Activated CD4-positive, alpha-beta T cell treated with anti-CD3 and anti-CD28 coated beads, Interleukin-2, amount 50 U/mL, for 4 hours (primary cell): ENCODE measurements around the gene PIGZ.

Source experiments
- DNase-seq, 2 experiments: peaks; one replicate each; pipeline ENCODE4 v3.0.0-alpha.2; 2020

Gene PIGZ

DNA sequence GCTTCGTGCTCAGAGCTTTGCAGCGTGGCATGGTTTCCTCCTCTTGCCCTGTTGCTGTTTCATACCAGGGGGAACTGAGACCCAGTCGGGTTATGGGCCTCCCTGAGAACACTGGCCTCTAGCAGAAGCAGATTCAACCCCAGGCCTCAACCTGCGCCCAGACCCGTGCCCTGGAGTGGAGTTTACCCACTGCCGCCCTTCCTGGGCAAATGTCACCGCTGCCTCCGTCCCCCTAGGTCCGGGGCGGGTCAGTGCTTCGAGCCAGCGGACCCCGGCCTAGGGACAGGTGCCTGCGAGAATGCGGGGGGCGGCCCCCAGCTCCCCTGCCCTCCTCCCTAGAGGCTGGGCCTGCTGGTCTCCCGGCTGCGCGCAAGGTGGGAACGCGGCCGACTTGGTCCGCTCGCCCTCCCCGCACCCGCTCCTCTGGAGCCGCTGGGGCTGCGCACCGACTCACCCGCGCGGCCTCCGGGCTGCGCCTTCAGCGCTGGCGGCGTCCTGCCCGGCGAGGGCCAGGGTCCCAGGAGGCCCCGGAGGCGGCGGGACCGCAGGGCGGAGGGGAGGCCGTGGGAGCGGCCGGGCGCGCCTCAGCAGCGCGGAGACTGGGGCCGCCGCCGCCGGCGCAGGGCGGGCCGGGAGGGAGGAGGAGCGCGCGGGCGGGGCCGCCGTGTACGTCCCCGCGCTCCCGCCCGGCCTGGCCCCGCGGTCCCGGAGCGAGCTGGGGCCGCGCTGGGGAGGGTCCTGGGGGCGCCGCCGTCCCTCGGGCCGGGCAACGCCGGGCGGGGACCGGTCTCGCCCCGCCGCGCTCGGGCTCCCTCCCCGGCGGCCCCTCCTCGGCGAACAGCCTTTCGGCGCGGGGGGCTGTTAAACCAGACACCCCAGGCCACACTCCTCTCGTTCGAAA lies at the start of gene PIGZ:
PIGZ (minus strand) TSS at position 601 of the 901 bp plus-strand sequence. CDS start 16,802 bp downstream, outside the sequence.
- DNase-seq: peak in 1 of 2 experiments; percentile 15

DNA sequence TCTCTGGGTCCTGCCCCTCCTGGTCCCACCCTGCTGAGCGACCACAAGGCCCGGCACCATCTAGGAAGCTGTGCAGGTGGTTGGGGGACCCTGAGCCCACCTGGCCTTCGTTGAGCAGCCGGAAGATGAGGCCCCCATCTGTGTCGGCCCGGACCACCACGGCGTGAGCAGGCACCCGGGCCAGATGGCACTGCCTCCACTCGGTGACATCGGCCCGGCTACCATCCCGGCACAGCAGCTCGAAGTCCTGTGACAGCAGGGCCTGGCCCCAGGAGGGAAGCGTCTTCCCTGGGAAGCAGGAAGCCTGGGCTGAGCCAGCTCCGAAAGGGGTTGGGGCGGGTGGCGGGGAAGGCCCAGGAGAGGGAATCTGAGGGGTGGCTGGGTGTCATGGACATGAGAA lies 48.4 kb upstream of the PIGZ start:
- DNase-seq: no peak

DNA sequence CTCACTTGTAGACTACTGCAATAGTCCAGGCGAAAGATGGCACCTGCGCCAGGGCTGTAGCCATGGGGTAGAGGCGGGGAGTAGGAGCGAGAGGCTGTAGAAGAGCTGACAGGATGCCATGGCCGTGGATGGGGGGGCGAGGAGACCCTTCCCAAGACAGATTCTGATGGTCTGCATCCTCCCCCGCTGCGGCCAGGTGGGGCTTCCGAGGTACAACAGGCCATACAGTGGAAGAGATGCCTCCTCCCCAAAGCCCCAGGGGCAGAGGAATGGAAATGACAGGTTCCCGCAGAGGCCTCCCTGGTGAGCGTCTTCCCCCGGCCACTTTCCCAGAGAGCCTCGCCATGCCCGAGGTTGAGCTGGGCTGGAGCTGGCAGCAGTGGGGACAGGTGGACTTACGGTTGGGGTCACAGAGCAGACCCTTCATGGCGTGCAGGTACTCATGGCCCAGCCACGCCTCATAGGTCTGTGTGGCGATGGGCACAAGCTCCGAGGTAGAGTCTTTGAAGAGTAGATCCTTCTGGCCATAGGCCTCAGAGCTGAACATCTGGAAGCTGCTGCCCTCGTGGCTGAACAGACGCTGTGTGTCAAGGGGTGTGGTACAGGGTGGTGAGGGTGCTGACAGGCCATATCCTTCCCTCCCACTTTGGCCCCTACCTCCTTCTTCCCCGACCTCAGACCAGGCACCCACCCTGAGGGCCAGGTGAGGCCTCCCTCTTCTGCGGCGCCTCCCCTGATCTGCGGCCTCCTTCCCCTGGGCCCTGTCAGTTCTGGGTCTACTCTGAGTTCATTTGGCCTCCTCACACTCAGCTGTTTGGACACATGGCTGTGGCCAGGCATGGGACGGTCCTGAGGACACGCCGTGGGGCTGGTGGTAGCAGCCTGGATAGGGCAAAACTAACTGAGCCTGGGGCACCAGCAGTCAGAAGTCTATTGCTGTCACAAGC lies 47.4 kb upstream of the PIGZ start:
- no peak for DNase-seq

GRCh38 chr3:197014942-197015575 lies 46.4 kb upstream of the PIGZ start:
- DNase-seq: no peak

GRCh38 chr3:197014024-197014423 lies 45.4 kb upstream of the PIGZ start:
- DNase-seq: no peak

GRCh38 chr3:197012540-197012883 lies 43.9 kb upstream of the PIGZ start:
- no peak for DNase-seq

DNA sequence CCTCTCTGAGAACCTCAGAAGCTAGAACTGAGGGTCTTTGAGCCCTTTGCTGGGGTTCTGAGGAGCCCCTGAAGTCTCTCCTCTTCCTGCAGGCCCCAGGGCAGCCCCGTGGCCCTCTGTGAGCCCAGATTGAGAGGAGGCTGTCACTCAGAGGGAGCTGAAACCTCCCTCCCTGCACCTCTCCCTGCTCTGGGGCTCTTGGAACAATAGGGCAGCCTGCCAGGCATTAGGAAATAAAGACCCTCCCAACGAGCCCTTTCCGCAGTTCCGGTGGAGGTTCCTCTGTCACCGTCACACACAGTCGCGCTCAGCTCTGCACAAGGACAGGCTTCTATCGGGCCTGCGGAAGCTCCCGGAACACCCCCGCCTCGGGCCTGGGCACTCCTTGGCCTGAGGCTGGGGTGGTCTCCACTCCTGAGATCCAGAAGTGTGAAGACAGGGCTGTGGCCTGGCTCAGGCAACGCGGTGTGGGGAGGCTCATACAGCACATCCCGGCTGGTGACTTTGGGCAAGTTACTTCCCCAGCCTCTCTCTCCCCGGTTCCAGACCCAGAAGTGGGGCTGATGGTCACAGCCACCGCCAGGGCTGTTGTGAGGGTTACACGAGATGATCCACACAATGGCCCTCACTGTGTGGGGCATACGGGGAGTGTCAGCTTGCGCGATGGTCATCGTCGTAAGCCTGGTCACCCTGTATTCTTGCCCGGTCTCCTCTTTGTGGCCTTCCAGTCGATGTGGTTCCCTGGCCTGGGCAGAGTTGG lies 43.3 kb upstream of the PIGZ start:
- no peak for DNase-seq

- no peak for DNase-seq
Observed at GRCh38 chr3:197010556-197011351, 42.1 kb upstream of the PIGZ start.

- no peak for DNase-seq
Observed at GRCh38 chr3:197009532-197010019, 40.9 kb upstream of the PIGZ start.

DNA sequence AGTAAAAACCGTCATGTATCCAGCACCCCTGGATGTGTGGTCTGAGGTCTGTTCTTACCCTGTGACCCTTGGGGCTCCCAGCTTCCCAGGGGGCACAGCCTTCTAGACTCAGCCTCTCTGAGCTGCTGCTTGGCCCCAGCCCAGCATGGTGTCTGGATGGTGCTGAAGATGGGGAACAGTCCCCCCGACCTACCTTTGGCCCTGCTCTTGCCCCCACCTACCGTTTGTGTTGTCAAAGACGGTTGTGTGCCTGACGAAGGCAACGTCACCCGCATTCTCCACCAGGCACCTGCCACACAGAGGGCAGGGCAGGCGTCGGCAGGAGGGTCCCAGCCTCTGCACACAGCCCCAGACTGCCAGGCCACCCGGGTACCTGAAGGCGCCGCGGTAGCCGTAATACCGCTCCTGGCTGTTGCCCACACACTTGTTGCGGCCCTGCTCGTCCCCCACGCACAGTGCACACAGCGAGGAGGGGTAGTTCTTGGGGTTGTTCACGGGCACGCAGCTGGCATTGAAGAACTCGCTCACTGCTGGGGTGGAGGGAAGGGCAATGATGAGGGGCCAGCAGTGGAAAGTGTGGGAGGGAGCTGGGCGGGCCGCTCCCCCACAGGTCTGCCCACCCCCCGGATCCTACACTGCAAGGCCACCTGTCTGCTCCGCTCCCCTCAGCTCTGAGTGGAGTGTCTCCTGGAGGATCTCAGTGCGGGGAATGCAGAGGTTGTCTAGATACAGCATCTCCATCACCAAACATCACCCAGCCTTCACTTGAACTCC lies 40.0 kb upstream of the PIGZ start:
- DNase-seq: no peak

DNA sequence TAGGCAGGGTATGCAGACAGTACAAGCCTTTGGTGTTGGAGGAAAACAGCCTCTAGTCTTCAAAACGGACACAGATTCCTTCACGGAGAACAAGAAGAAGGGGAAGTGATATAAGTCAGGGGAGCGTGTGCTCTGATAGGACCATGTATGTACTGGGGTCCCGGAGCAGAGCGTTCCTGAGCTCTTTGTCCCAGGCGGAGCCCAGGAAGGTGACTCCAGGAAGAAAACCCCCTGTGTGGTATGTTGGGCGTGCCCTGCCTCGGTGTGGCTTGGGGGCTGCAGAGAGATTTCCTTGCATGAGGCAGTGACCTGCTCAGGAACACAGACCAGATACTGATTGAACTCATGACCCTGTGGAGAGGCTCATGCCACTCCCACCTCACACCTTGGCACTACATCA lies 39.3 kb upstream of the PIGZ start:
- no peak for DNase-seq

GRCh38 chr3:197007296-197007940 lies 38.8 kb upstream of the PIGZ start:
- no peak for DNase-seq

DNA sequence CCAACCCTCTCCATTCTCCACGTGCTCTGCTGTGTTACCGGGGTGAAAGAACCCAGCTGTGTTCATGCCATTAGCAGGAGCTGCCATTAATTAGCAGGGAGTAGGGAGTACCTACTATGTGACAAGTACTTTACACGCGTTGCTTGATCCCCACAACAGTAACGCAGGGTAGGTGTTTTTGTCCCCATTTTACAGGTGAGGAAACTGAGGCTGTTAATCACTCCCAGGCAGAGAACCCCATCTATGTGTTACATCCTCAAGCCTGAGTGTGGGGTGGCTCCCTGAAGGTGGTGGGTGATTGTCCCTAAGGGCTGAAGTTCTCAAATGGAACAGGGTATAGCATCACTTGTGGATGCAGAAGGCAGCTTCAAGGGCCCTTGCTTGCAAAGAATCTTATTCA lies 38.2 kb upstream of the PIGZ start:
- DNase-seq: no peak

- DNase-seq: no peak
Observed at GRCh38 chr3:197006446-197006845, 37.8 kb upstream of the PIGZ start.

GRCh38 chr3:197003461-197004385 lies 35.1 kb upstream of the PIGZ start:
- DNase-seq: peak; percentile 16 to 22

DNA sequence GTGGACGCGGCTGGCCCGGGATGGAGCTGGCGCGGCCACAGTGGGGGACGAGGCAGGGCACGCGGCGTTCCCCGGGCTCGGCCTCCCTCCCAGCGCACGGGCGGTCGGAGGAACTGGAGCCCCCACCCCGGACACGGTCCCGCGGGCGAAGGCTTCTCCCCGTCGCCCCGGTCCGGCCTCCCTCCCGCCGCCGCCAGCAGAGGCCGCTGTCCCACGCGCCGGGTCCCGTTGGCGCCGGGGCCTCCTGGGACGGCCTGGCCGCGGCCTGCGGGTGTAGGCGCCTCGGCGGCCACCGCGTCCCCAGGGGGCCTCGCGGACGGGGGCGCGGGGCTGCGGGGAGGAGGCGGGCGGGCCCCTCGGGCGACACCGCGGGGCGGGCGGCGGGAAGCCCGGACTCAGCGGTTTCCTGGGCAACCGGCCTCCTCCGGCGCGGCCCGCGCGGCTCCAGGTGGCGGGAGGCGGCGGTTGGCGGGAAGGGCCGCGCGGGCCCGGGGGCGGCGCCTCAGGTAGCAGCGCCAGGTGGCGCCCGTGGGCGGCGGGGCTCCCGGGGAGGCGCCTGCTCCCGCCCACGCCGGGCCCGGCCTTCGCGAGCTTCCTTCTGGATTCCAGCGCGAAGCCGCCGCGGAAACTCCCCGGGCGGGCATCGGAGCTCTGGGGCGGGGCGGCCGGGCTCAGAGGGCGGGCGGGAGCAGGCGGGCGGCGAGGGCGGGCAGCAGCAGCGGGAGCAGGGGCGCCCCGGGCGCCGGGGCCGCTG lies 34.2 kb upstream of the PIGZ start:
- DNase-seq: peak; percentile 77 to 83

DNA sequence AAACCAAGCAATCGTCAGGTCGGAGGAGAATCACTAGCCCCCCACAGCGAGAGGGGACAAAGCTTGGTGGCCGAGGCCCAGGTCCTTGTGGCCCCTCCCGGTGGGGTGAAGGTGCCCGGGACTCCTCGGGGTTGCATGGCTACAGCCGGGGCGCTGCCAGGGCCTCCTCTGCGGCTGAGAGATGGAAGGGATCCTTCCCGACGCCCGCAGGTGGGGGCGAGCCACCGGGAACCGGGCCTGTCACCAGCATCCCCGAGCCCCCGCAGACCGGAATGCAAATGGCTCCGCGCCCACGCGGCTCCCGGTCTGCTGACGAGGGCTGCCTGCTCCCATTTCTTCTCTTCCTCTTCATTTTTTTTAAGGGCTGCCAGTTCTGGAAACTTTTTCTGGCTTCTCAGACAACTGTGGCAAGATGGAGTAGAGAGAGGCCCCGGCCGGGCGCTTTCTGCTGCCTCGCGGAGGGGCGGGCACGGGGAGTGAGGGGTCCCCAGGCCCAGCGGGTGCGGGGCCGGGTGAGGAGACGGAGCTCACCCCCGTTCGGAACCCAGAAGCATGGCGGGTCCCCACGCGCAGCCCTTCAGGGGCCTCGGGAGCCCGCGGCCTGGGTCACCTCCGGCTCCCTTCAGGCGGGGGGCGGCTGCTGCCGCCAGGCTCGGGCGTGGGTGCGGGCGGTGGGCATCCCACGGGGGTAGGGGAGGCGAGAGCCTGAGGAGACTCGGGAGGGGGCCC lies 33.5 kb upstream of the PIGZ start:
- no peak for DNase-seq
